Astrocyte (in vitro differentiated cells and primary cell): ENCODE measurements around the gene CRB2. TPM values are rescaled to one million over a fixed set of nuclear protein-coding genes. Genes with fewer than 3 reads are reported as not detected.

Source experiments
- DNase-seq: peaks from one replicate; pipeline ENCODE4 v3.0.0-alpha.2; 2010; ENCODE audit warnings: low read depth
- FAIRE-seq: peaks from 2 replicates; lab custom pipeline; 2011; peaks lifted over from hg19 to GRCh38; lab: Jason Lieb, UNC
- H2AFZ ChIP-seq: 2 replicates; pipeline ENCODE4 v1.6.0; 2012; ENCODE audit warnings: low read depth, low read length, inconsistent platforms
- H3K27ac ChIP-seq: 2 replicates; pipeline ENCODE4 v1.5.1; 2011; ENCODE audit warnings: low read depth, low read length, inconsistent platforms
- H3K27me3 ChIP-seq: 2 replicates; pipeline ENCODE4 v1.6.0; 2011; ENCODE audit warnings: low read length, inconsistent platforms; ENCODE audit not compliant: insufficient read depth
- H3K36me3 ChIP-seq: 2 replicates; pipeline ENCODE4 v1.5.1; 2011; ENCODE audit warnings: low read length, inconsistent platforms; ENCODE audit not compliant: insufficient read depth
- H3K4me1 ChIP-seq: 2 replicates; pipeline ENCODE4 v1.5.1; 2011; ENCODE audit warnings: low read length, inconsistent platforms; ENCODE audit not compliant: insufficient read depth
- H3K4me2 ChIP-seq: 2 replicates; pipeline ENCODE4 v1.6.0; 2012; ENCODE audit warnings: low read length, inconsistent platforms
- H3K4me3 ChIP-seq: 2 replicates; pipeline ENCODE4 v1.5.1; 2011; ENCODE audit warnings: low read depth, mild to moderate bottlenecking, low read length, inconsistent platforms; ENCODE audit not compliant: insufficient read depth
- H3K79me2 ChIP-seq: 2 replicates; pipeline ENCODE4 v1.6.0; 2012; ENCODE audit warnings: mild to moderate bottlenecking, low read length, inconsistent platforms; ENCODE audit not compliant: insufficient read depth
- H3K9ac ChIP-seq: 2 replicates; pipeline ENCODE4 v1.6.0; 2012; ENCODE audit warnings: mild to moderate bottlenecking, low read length, inconsistent platforms
- H3K9me3 ChIP-seq: 2 replicates; pipeline ENCODE4 v1.5.1; 2012; ENCODE audit warnings: low read depth, mild to moderate bottlenecking, low read length, inconsistent platforms; ENCODE audit not compliant: insufficient read depth
- H4K20me1 ChIP-seq: 2 replicates; pipeline ENCODE4 v1.6.0; 2012; ENCODE audit warnings: low read length, inconsistent platforms; ENCODE audit not compliant: insufficient read depth
- H3K27ac Mint-ChIP-seq: one replicate; pipeline ENCODE4 v1.8.0; 2021; ENCODE audit warnings: mild to moderate bottlenecking, mixed read lengths; ENCODE audit not compliant: unreplicated experiment
- H3K27me3 Mint-ChIP-seq: one replicate; pipeline ENCODE4 v1.8.0; 2021; ENCODE audit warnings: low read depth, mixed read lengths; ENCODE audit not compliant: unreplicated experiment
- H3K36me3 Mint-ChIP-seq: one replicate; pipeline ENCODE4 v1.8.0; 2021; ENCODE audit warnings: low read depth, mixed read lengths; ENCODE audit not compliant: unreplicated experiment
- H3K4me1 Mint-ChIP-seq: one replicate; pipeline ENCODE4 v1.8.0; 2021; ENCODE audit warnings: low read depth, mixed read lengths; ENCODE audit not compliant: unreplicated experiment
- H3K4me3 Mint-ChIP-seq: one replicate; pipeline ENCODE4 v1.8.0; 2021; ENCODE audit warnings: mild to moderate bottlenecking, moderate library complexity, mixed read lengths; ENCODE audit not compliant: unreplicated experiment
- H3K9me3 Mint-ChIP-seq: one replicate; pipeline ENCODE4 v1.8.0; 2021; ENCODE audit warnings: mild to moderate bottlenecking, mixed read lengths; ENCODE audit not compliant: unreplicated experiment
- CTCF ChIP-seq: IDR thresholded peaks from 2 replicates; pipeline ENCODE4 v1.5.1; 2011; ENCODE audit warnings: low read depth, mild to moderate bottlenecking, inconsistent platforms, low read length, moderate library complexity; ENCODE audit not compliant: insufficient read depth
- EZH2 ChIP-seq: IDR thresholded peaks from 2 replicates; pipeline ENCODE4 v1.6.1; 2012; ENCODE audit warnings: mild to moderate bottlenecking, low read length, inconsistent platforms; ENCODE audit not compliant: insufficient read depth
- total RNA-seq: library from RNA; stranded (reverse); gene quantifications from 2 replicates; pipeline ENCODE4 v1.2.1, GENCODE V29; 2021

The CRB2 gene
- total RNA-seq, 1 donor from 2014 or later = 2.4 TPM

- peaks cover 12% of the 10 kb centered on the region for H3K4me1 ChIP-seq
Observed at GRCh38 chr9:123364241-123364824, 8.3 kb downstream of the CRB2 start.

GRCh38 chr9:123365287-123365880 lies 9.4 kb downstream of the CRB2 start:
- Mint-ChIP-seq H3K27ac (peak overlapping the region; percentile 70), H3K36me3 (no peaks in the 10 kb centered on the region), H3K27me3 (peaks cover 6% of the 10 kb centered on the region), H3K4me3 (peak overlapping the region; percentile 40), H3K4me1 (peaks cover 30% of the 10 kb centered on the region), H3K9me3 (peaks cover 3% of the 10 kb centered on the region)
- Histone ChIP-seq H3K79me2 (no peaks in the 10 kb centered on the region), H3K27me3 (peaks cover 4% of the 10 kb centered on the region), H3K4me3 (no peak overlapping the region), H3K9ac (no peak overlapping the region), H4K20me1 (no peaks in the 10 kb centered on the region), H3K36me3 (no peaks in the 10 kb centered on the region), H3K4me2 (peak overlapping the region; percentile 72), H2AFZ (no peak overlapping the region), H3K4me1 (peaks cover 12% of the 10 kb centered on the region), H3K27ac (no peak overlapping the region), H3K9me3 (no peaks in the 10 kb centered on the region)
- TF ChIP-seq EZH2 = no peak
- TF ChIP-seq CTCF = peak; percentile 28
- no peak for DNase-seq
- no peak for FAIRE-seq

More at GRCh38 chr9:123364241-123364824, 8.3 kb downstream of the CRB2 start:
- FAIRE-seq (no peak), DNase-seq (peak; percentile 79)
- Mint-ChIP-seq H3K9me3 (peaks cover under 1% of the 10 kb centered on the region), H3K4me3 (no peak overlapping the region), H3K27ac (peak overlapping the region; percentile 85), H3K27me3 (peaks cover 3% of the 10 kb centered on the region), H3K4me1 (peaks cover 35% of the 10 kb centered on the region), H3K36me3 (no peaks in the 10 kb centered on the region)
- H3K27me3 ChIP-seq = peaks cover 2% of the 10 kb centered on the region
- no peaks in the 10 kb centered on the region for H3K9me3 ChIP-seq
- no peak overlapping the region for H3K4me3 ChIP-seq
- peak overlapping the region; percentile 45 for H2AFZ ChIP-seq
- H4K20me1 ChIP-seq = no peaks in the 10 kb centered on the region
- H3K4me2 ChIP-seq = peak overlapping the region; percentile 72
- H3K36me3 ChIP-seq = no peaks in the 10 kb centered on the region
- H3K9ac ChIP-seq = peak overlapping the region; percentile 38
- H3K79me2 ChIP-seq = no peaks in the 10 kb centered on the region
- TF ChIP-seq CTCF (no peak), EZH2 (no peak)
- H3K27ac ChIP-seq = no peak overlapping the region
